DMS 273 (cell line): ENCODE data around the gene RNF40.
"Not testable (repeated sequence)": the region's sequence is repeated elsewhere in the genome, so short reads cannot be mapped to it uniquely, and the experiment has no call there.

Source experiments
- DNase-seq: peaks from one replicate; lab custom pipeline; 2025; ENCODE audit not compliant: unreplicated experiment; lab: John Stamatoyannopoulos, UW

RNF40 gene

GRCh38 chr16:30780549-30780948 lies 18.4 kb downstream of the RNF40 start:
- no peak for DNase-seq

GRCh38 chr16:30782486-30783279 lies 20.6 kb downstream of the RNF40 start:
- DNase-seq = no peak

- no peak for DNase-seq
These were observed 21.4 kb downstream of the RNF40 start for GRCh38 chr16:30783280-30784109.

- no peak for DNase-seq
These were observed 22.1 kb downstream of the RNF40 start for GRCh38 chr16:30784215-30784614.

GRCh38 chr16:30785126-30786106 lies 23.3 kb downstream of the RNF40 start:
- no peak for DNase-seq

GRCh38 chr16:30786115-30786935 lies 24.2 kb downstream of the RNF40 start:
- peak; percentile 77 for DNase-seq

- peak; percentile 84 for DNase-seq
These were observed 25.0 kb downstream of the RNF40 start, which contains the start of gene ZNF629 for GRCh38 chr16:30786936-30787612. Gene ZNF629 (minus strand): TSS chr16:30787205. CDS start chr16:30784482, 2,723 bp downstream.

- no peak for DNase-seq
These were observed 25.7 kb downstream of the RNF40 start for GRCh38 chr16:30787613-30788378.

- no peak for DNase-seq
These were observed 31.5 kb downstream of the RNF40 start for GRCh38 chr16:30793508-30794069.

GRCh38 chr16:30794634-30795033 lies 32.5 kb downstream of the RNF40 start:
- no peak for DNase-seq

- peak; percentile 36 for DNase-seq
These were observed 35.7 kb downstream of the RNF40 start for GRCh38 chr16:30797670-30798309.

- no peak for DNase-seq
These were observed 40.8 kb downstream of the RNF40 start for GRCh38 chr16:30802936-30803335.

- DNase-seq = no peak
These were observed 42.9 kb downstream of the RNF40 start for GRCh38 chr16:30805056-30805369.

- DNase-seq = peak; percentile 91
These were observed 43.4 kb downstream of the RNF40 start for GRCh38 chr16:30805370-30806169.

- no peak for DNase-seq
These were observed 46.0 kb downstream of the RNF40 start for GRCh38 chr16:30808146-30808545.

GRCh38 chr16:30808890-30809426 lies 46.8 kb downstream of the RNF40 start:
- DNase-seq = not testable (repeated sequence)

GRCh38 chr16:30809675-30810074 lies 47.6 kb downstream of the RNF40 start:
- DNase-seq = not testable (repeated sequence)
